GM12878 (cell line): ENCODE data around the gene RAD51B.

Source experiments
- BCL11A ChIP-seq: IDR thresholded peaks from 2 replicates; pipeline ENCODE4 v1.6.1; 2011; ENCODE audit warnings: low read depth, low read length
- BCLAF1 ChIP-seq: fragments of 450-650 bp; IDR thresholded peaks from 2 replicates; pipeline ENCODE4 v1.6.1; 2017; ENCODE audit warnings: antibody characterized with exemption, mild to moderate bottlenecking, moderate library complexity
- CTCF ChIP-seq, 3 experiments: IDR thresholded peaks in 2 of 3; conservative IDR thresholded peaks in 1 of 3; 2 replicates each; pipeline ENCODE4 v1.5.1; 2011; ENCODE audit warnings: low read depth in 3 of 3, low read length in 3 of 3, mild to moderate bottlenecking in 3 of 3, control low read depth in 2 of 3, moderate library complexity in 2 of 3, inconsistent platforms in 1 of 3, mixed read lengths in 1 of 3; ENCODE audit not compliant: control insufficient read depth in 2 of 3, insufficient read depth in 1 of 3; ENCODE audit errors: extremely low read depth in 1 of 3
- EZH2 ChIP-seq: IDR thresholded peaks from 2 replicates; pipeline ENCODE4 v1.6.1; 2012; ENCODE audit warnings: low read depth, mild to moderate bottlenecking, control low read depth, inconsistent platforms, low read length, borderline replicate concordance; ENCODE audit not compliant: control insufficient read depth
- FOXK2 ChIP-seq: fragments of 450-650 bp; IDR thresholded peaks from 2 replicates; pipeline ENCODE4 v1.6.1; 2017; ENCODE audit warnings: mild to moderate bottlenecking, moderate library complexity
- MAX ChIP-seq: IDR thresholded peaks from 2 replicates; pipeline ENCODE4 v1.6.1; 2012; ENCODE audit warnings: low read depth, low read length, improper control_type of control experiment
- NKRF ChIP-seq: fragments of 450-650 bp; conservative IDR thresholded peaks from 2 replicates; pipeline ENCODE4 v1.6.1; 2017; ENCODE audit warnings: mild to moderate bottlenecking, moderate library complexity
- PKNOX1 ChIP-seq: fragments of 450-650 bp; IDR thresholded peaks from 2 replicates; pipeline ENCODE4 v1.6.1; 2016; ENCODE audit warnings: mild to moderate bottlenecking
- RCOR1 ChIP-seq: conservative IDR thresholded peaks from 2 replicates; pipeline ENCODE4 v1.6.1; 2012; ENCODE audit warnings: low read depth, low read length, improper control_type of control experiment
- SIN3A ChIP-seq: IDR thresholded peaks from 2 replicates; pipeline ENCODE4 v1.6.1; 2012; ENCODE audit warnings: low read depth, low read length, improper control_type of control experiment
- SUZ12 ChIP-seq: fragments of 200-600 bp; sonication (generic); IDR thresholded peaks from one replicate; pipeline ENCODE4 v1.6.1; 2018; ENCODE audit warnings: antibody characterized with exemption, mild to moderate bottlenecking; ENCODE audit not compliant: unreplicated experiment
- WRNIP1 ChIP-seq: IDR thresholded peaks from 2 replicates; pipeline ENCODE4 v1.6.1; 2011; ENCODE audit warnings: low read depth, low read length, improper control_type of control experiment, borderline replicate concordance
- YY1 ChIP-seq: IDR thresholded peaks from 2 replicates; pipeline ENCODE4 v1.6.1; 2011; ENCODE audit warnings: low read depth, mild to moderate bottlenecking, low read length

GRCh38 chr14:67916430-67916829 lies 96.9 kb downstream of the RAD51B start:
- TF ChIP-seq BCL11A (no peak), CTCF (IDR thresholded peaks at IDR 0.05 in 2 of 3, conservative IDR thresholded peaks at IDR 0.05 in 1 of 3; ENCODE audit: control insufficient read depth in 2 of 3, extremely low read depth in 1 of 3, insufficient read depth in 1 of 3, low read depth in 3 of 3, low read length in 3 of 3) (no peak), SUZ12 (no peak), NKRF (no peak), SIN3A (no peak), PKNOX1 (no peak), RCOR1 (no peak), MAX (no peak), WRNIP1 (no peak), EZH2 (no peak), FOXK2 (no peak), BCLAF1 (no peak), YY1 (no peak)
